ENCODE data around the gene EML6.

EML6 gene

GRCh38 chr2:54725343-54726099 is 2.1 kb downstream of the EML6 start:
- TF ChIP-seq CTCF (conservative IDR thresholded peaks at IDR 0.05; ENCODE audit: low read depth, low read length), result no peak
- peak overlapping the region; percentile 74 for H3K4me3 ChIP-seq (ENCODE audit: low read length)
- no peak for DNase-seq (ENCODE audit: low read depth)

GRCh38 chr2:54726431-54726830 is 3.0 kb downstream of the EML6 start:
- no peak for DNase-seq (ENCODE audit: low read depth)
- H3K4me3 ChIP-seq (ENCODE audit: low read length), result no peak overlapping the region
- TF ChIP-seq CTCF (conservative IDR thresholded peaks at IDR 0.05; ENCODE audit: low read depth, low read length), result no peak

DNA sequence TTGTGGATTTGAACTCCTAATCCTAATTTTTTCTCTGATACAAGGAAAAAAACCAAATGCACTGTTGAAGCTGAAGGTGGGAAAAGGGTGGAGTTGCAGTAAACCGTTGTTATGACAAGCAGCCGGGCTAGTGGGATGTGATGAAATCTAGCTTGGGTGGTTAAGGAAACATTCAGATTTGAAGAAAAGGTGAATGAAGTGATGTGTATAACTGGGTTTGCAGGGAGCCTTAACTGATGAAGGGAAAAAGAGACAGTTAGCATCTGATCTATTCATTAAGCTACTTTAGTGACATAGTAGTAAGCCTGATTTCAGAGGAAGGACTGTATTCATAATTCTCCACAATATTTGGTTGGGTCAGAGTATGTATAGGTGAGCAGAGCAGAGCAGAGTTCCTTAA is 3.5 kb downstream of the EML6 start:
- no peak for TF ChIP-seq CTCF (conservative IDR thresholded peaks at IDR 0.05; ENCODE audit: low read depth, low read length)
- H3K4me3 ChIP-seq (ENCODE audit: low read length), result no peak overlapping the region
- DNase-seq (ENCODE audit: low read depth), result no peak

DNA sequence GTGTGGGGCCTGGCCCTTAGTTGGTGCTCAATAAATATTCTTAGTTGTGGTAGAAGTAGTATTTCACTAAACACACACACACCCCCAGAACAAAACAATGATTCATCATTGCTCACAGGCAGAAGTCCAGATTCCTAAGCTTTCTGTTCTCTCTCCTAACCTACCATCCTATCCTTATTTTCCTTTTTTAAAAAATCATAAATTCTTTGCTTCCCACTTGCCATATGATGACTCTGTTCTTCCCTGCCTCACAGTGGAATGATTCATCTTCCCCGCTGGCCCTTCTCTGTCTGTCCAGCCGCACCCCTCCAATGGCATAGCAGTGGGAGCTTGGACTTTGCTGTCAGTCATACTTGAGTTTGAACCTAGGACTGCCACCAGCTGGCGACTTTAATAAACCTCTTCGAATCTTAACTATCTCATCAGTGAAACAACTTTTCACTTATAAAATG is 5.2 kb downstream of the EML6 start:
- TF ChIP-seq CTCF (conservative IDR thresholded peaks at IDR 0.05; ENCODE audit: low read depth, low read length), result no peak
- H3K4me3 ChIP-seq (ENCODE audit: low read length), result no peak overlapping the region
- DNase-seq (ENCODE audit: low read depth), result no peak

- no peak overlapping the region for H3K4me3 ChIP-seq (ENCODE audit: low read length)
- DNase-seq (ENCODE audit: low read depth), result no peak
- no peak for TF ChIP-seq CTCF (conservative IDR thresholded peaks at IDR 0.05; ENCODE audit: low read depth, low read length)
Observed at GRCh38 chr2:54735636-54736035, 12.2 kb downstream of the EML6 start.

GRCh38 chr2:54738281-54738680 is 14.8 kb downstream of the EML6 start:
- no peak for DNase-seq (ENCODE audit: low read depth)
- no peak overlapping the region for H3K4me3 ChIP-seq (ENCODE audit: low read length)
- no peak for TF ChIP-seq CTCF (conservative IDR thresholded peaks at IDR 0.05; ENCODE audit: low read depth, low read length)

- no peak for TF ChIP-seq CTCF (conservative IDR thresholded peaks at IDR 0.05; ENCODE audit: low read depth, low read length)
- no peak overlapping the region for H3K4me3 ChIP-seq (ENCODE audit: low read length)
- DNase-seq (ENCODE audit: low read depth), result no peak
Observed at GRCh38 chr2:54740333-54740732, 16.9 kb downstream of the EML6 start.

Data from retinal pigment epithelial cell (primary cell).